H9 (cell line): ENCODE results near the gene STAB2. TPM values are rescaled to one million over a fixed set of nuclear protein-coding genes. Genes with fewer than 3 reads are reported as not detected.
A peak's percentile ranks its signal among the peaks of the same experiment; 100 is the strongest.

Experiments
- DNase-seq: peaks from one replicate; pipeline ENCODE4 v3.0.0-alpha.2; 2017
- H2AFZ ChIP-seq: one replicate; pipeline ENCODE4 v1.6.1; 2013; ENCODE audit warnings: mild to moderate bottlenecking, low read length, control low read depth, moderate library complexity
- H2AK5ac ChIP-seq: 2 replicates; pipeline ENCODE4 v1.6.1; 2013; ENCODE audit warnings: low read length, control low read depth, mixed read lengths; ENCODE audit not compliant: insufficient read length
- H2BK120ac ChIP-seq: one replicate; pipeline ENCODE4 v1.6.1; 2013; ENCODE audit warnings: low read depth, mild to moderate bottlenecking, low read length, control low read depth, inconsistent platforms; ENCODE audit not compliant: poor library complexity, severe bottlenecking
- H2BK12ac ChIP-seq: 2 replicates; pipeline ENCODE4 v1.6.1; 2013; ENCODE audit warnings: low read length, control low read depth, mixed read lengths, low read depth; ENCODE audit not compliant: insufficient read length
- H2BK15ac ChIP-seq: 2 replicates; pipeline ENCODE4 v1.6.1; 2013; ENCODE audit warnings: low read depth, low read length, control low read depth
- H2BK20ac ChIP-seq: one replicate; pipeline ENCODE4 v1.6.1; 2013; ENCODE audit warnings: low read depth, mild to moderate bottlenecking, low read length, control low read depth, inconsistent platforms; ENCODE audit not compliant: poor library complexity, severe bottlenecking
- H2BK5ac ChIP-seq: 2 replicates; pipeline ENCODE4 v1.6.1; 2013; ENCODE audit warnings: low read length, control low read depth, mixed read lengths; ENCODE audit not compliant: insufficient read length
- H3K14ac ChIP-seq: 2 replicates; pipeline ENCODE4 v1.6.1; 2013; ENCODE audit warnings: low read length, control low read depth; ENCODE audit not compliant: insufficient read depth
- H3K18ac ChIP-seq: 2 replicates; pipeline ENCODE4 v1.6.1; 2013; ENCODE audit warnings: low read depth, mild to moderate bottlenecking, mixed read lengths, low read length, control low read depth; ENCODE audit not compliant: insufficient read length
- H3K23ac ChIP-seq: 2 replicates; pipeline ENCODE4 v1.6.1; 2013; ENCODE audit warnings: low read length, control low read depth, mixed read lengths, low read depth; ENCODE audit not compliant: insufficient read length
- H3K23me2 ChIP-seq: 2 replicates; pipeline ENCODE4 v1.6.1; 2013; ENCODE audit warnings: low read depth, mild to moderate bottlenecking, mixed read lengths, low read length, control low read depth; ENCODE audit not compliant: insufficient read length, poor library complexity, severe bottlenecking
- H3K27ac ChIP-seq: 2 replicates; pipeline ENCODE4 v1.5.1; 2013; ENCODE audit warnings: low read length, control low read depth, mixed read lengths, low read depth; ENCODE audit not compliant: insufficient read length
- H3K27me3 ChIP-seq: 2 replicates; pipeline ENCODE4 v1.6.1; 2013; ENCODE audit warnings: low read length, control low read depth, inconsistent platforms; ENCODE audit not compliant: insufficient read depth
- H3K4ac ChIP-seq: 2 replicates; pipeline ENCODE4 v1.6.1; 2013; ENCODE audit warnings: low read depth, mild to moderate bottlenecking, control low read depth, inconsistent platforms, low read length, moderate library complexity
- H3K4me1 ChIP-seq: 2 replicates; pipeline ENCODE4 v1.6.1; 2013; ENCODE audit warnings: low read length, control low read depth, inconsistent platforms; ENCODE audit not compliant: insufficient read depth
- H3K4me2 ChIP-seq: 2 replicates; pipeline ENCODE4 v1.6.1; 2013; ENCODE audit warnings: low read length, control low read depth, mixed read lengths; ENCODE audit not compliant: insufficient read length, insufficient read depth
- H3K56ac ChIP-seq: 2 replicates; pipeline ENCODE4 v1.6.1; 2013; ENCODE audit warnings: low read depth, mild to moderate bottlenecking, mixed read lengths, low read length, control low read depth; ENCODE audit not compliant: insufficient read length
- H3K79me1 ChIP-seq: 2 replicates; pipeline ENCODE4 v1.6.1; 2013; ENCODE audit warnings: low read depth, mild to moderate bottlenecking, moderate library complexity, low read length, control low read depth, inconsistent platforms; ENCODE audit not compliant: insufficient read depth, poor library complexity, severe bottlenecking
- H3K79me2 ChIP-seq: 2 replicates; pipeline ENCODE4 v1.6.1; 2013; ENCODE audit warnings: low read length, control low read depth, inconsistent platforms; ENCODE audit not compliant: insufficient read depth
- H3K9ac ChIP-seq: 2 replicates; pipeline ENCODE4 v1.6.1; 2013; ENCODE audit warnings: low read length, control low read depth, mixed read lengths; ENCODE audit not compliant: insufficient read length; ENCODE audit errors: extremely low read depth
- H3K9me3 ChIP-seq: one replicate; pipeline ENCODE4 v1.6.1; 2013; ENCODE audit warnings: low read depth, low read length, inconsistent platforms; ENCODE audit not compliant: control insufficient read depth
- H3T11ph ChIP-seq: one replicate; pipeline ENCODE4 v1.6.1; 2013; ENCODE audit warnings: mild to moderate bottlenecking, low read length, control low read depth, inconsistent platforms
- H4K20me1 ChIP-seq: one replicate; pipeline ENCODE4 v1.6.1; 2013; ENCODE audit not compliant: control insufficient read depth, insufficient read length, insufficient read depth
- H4K5ac ChIP-seq: 2 replicates; pipeline ENCODE4 v1.6.1; 2013; ENCODE audit warnings: low read depth, mild to moderate bottlenecking, mixed read lengths, low read length, control low read depth; ENCODE audit not compliant: insufficient read length
- H4K8ac ChIP-seq: replicated peaks from 2 replicates; pipeline ENCODE4 v1.6.1; 2013; ENCODE audit warnings: low read length, control low read depth, mixed read lengths, low read depth; ENCODE audit not compliant: insufficient read length
- H4K91ac ChIP-seq: 2 replicates; pipeline ENCODE4 v1.6.1; 2013; ENCODE audit warnings: low read depth, mild to moderate bottlenecking, moderate library complexity, mixed read lengths, low read length, control low read depth; ENCODE audit not compliant: insufficient read length
- H3K27ac Mint-ChIP-seq, 3 experiments: 2 replicates in 2 of 3; 3 replicates in 1 of 3; pipeline ENCODE4 v1.8.0; 2020 to 2021; ENCODE audit warnings: mixed read lengths in 3 of 3, mild to moderate bottlenecking in 1 of 3, moderate library complexity in 1 of 3
- H3K27me3 Mint-ChIP-seq: 2 replicates; pipeline ENCODE4 v1.8.0; 2021; ENCODE audit warnings: low read depth, mild to moderate bottlenecking, moderate library complexity, mixed read lengths
- H3K36me3 Mint-ChIP-seq, 3 experiments: 2 replicates in 2 of 3; 3 replicates in 1 of 3; pipeline ENCODE4 v1.8.0; 2020 to 2021; ENCODE audit warnings: low read depth in 3 of 3, mixed read lengths in 3 of 3; ENCODE audit not compliant: insufficient read depth in 1 of 3
- H3K4me1 Mint-ChIP-seq, 2 experiments: 2 replicates each; pipeline ENCODE4 v1.8.0; 2020; ENCODE audit warnings: mixed read lengths in 2 of 2
- H3K4me3 Mint-ChIP-seq, 2 experiments: 2 replicates in 1 of 2; 3 replicates in 1 of 2; pipeline ENCODE4 v1.8.0; 2020 to 2021; ENCODE audit warnings: mild to moderate bottlenecking in 2 of 2, mixed read lengths in 2 of 2, moderate library complexity in 1 of 2
- H3K9me3 Mint-ChIP-seq, 2 experiments: 2 replicates in 1 of 2; 3 replicates in 1 of 2; pipeline ENCODE4 v1.8.0; 2020; ENCODE audit warnings: mild to moderate bottlenecking in 2 of 2, mixed read lengths in 2 of 2, moderate library complexity in 1 of 2
- WGBS: extraction: QIAGEN DNeasy Blood & Tissue Kit; methylation state at CpG from one replicate; pipeline ENCODE4 v1.1.7; 2013; ENCODE audit warnings: missing lambda C conversion rate, low lambda C conversion rate, mixed read lengths; ENCODE audit not compliant: insufficient read length; ENCODE audit errors: extremely low coverage; 5-methylcytosine and 5-hydroxymethylcytosine counted together
- total RNA-seq: library from RNA; stranded (reverse); gene quantifications from 2 replicates; pipeline ENCODE4 v1.2.1, GENCODE V29; 2021
- TF ChIP-seq, protein P1 (sequence below): fragments of 200-600 bp; sonication (generic); conservative IDR thresholded peaks from 3 replicates; pipeline ENCODE4 v1.8.0; 2021; ENCODE audit warnings: antibody characterized with exemption, mild to moderate bottlenecking

STAB2 gene
- total RNA-seq, 1 experiment from 2014 or later, result 0.02 TPM

DNA sequence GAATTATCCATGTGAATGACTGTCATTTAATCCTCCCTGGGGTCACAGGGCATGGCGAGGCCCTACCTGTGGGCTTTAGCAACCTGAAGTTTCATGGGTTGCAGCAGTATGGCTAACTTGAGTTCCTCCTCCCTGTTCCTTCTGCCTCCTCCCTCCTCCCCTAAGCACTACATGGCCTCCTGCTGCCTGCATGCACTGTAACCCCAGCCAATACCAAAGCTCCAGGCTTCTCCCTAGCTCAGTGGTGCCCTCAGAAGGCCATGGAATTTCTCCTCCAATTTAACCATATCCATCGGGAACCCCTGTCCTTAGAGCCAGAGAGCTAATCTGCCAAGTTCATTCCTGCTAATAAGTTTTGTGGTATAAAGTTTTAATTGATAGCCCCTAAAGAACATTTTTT, 158.9 kb downstream of the STAB2 start:
- no peaks in the 10 kb centered on the region for H3K4me1 ChIP-seq
- no peak overlapping the region for H2AK5ac ChIP-seq
- no CpG with 5 or more reads among the region's 2 CpGs for WGBS
- H2BK20ac ChIP-seq, result no peak overlapping the region
- H3K79me2 ChIP-seq, result no peaks in the 10 kb centered on the region
- no peak overlapping the region for H3K4me3 Mint-ChIP-seq
- no peak overlapping the region for H3K18ac ChIP-seq
- no peak overlapping the region for H3K4me2 ChIP-seq
- H4K8ac ChIP-seq, result no peak overlapping the region
- no peak overlapping the region for H3K14ac ChIP-seq
- no peak overlapping the region for H3T11ph ChIP-seq
- H3K27ac ChIP-seq, result no peak overlapping the region
- peak overlapping the region in 1 of 3 experiments; percentile 20; a peak in 2 of 7 replicates for H3K27ac Mint-ChIP-seq
- no peaks in the 10 kb centered on the region for H3K27me3 ChIP-seq
- peak; percentile 83 for DNase-seq
- no peaks in the 10 kb centered on the region; the same call in none of the 2 replicates for H3K27me3 Mint-ChIP-seq
- no peaks in the 10 kb centered on the region for H3K9me3 ChIP-seq
- no peak overlapping the region for H2BK5ac ChIP-seq
- H2AFZ ChIP-seq, result no peak overlapping the region
- H4K91ac ChIP-seq, result no peak overlapping the region
- no peak overlapping the region for H3K9ac ChIP-seq
- peaks cover 5% of the 10 kb centered on the region in 2 experiments for H3K4me1 Mint-ChIP-seq
- no peak overlapping the region for H3K4ac ChIP-seq
- H2BK120ac ChIP-seq, result no peak overlapping the region
- H2BK15ac ChIP-seq, result no peak overlapping the region
- no peaks in the 10 kb centered on the region for H3K79me1 ChIP-seq
- no peak overlapping the region for H4K5ac ChIP-seq
- H4K20me1 ChIP-seq, result no peaks in the 10 kb centered on the region
- H2BK12ac ChIP-seq, result no peak overlapping the region
- no peaks in the 10 kb centered on the region for H3K9me3 Mint-ChIP-seq
- H3K56ac ChIP-seq, result no peak overlapping the region
- no peaks in the 10 kb centered on the region for H3K23me2 ChIP-seq
- TF ChIP-seq, protein P1, sequence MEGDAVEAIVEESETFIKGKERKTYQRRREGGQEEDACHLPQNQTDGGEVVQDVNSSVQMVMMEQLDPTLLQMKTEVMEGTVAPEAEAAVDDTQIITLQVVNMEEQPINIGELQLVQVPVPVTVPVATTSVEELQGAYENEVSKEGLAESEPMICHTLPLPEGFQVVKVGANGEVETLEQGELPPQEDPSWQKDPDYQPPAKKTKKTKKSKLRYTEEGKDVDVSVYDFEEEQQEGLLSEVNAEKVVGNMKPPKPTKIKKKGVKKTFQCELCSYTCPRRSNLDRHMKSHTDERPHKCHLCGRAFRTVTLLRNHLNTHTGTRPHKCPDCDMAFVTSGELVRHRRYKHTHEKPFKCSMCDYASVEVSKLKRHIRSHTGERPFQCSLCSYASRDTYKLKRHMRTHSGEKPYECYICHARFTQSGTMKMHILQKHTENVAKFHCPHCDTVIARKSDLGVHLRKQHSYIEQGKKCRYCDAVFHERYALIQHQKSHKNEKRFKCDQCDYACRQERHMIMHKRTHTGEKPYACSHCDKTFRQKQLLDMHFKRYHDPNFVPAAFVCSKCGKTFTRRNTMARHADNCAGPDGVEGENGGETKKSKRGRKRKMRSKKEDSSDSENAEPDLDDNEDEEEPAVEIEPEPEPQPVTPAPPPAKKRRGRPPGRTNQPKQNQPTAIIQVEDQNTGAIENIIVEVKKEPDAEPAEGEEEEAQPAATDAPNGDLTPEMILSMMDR, result peak; percentile 45; the same call in 2 of the 3 replicates
- H3K36me3 Mint-ChIP-seq, result no peaks in the 10 kb centered on the region
- no peak overlapping the region for H3K23ac ChIP-seq
